A549 treated with CORT108297 at 1 μM for 4 hours (cell line): Measurements from ENCODE around the gene CD74. TPM values are rescaled to one million over a fixed set of nuclear protein-coding genes. Genes with fewer than 3 reads are reported as not detected.

Source experiments
- total RNA-seq: library from RNA; stranded (reverse); fragments of 200-300 nt; extraction: Qiagen RNA extraction; gene quantifications from 5 replicates; pipeline ENCODE4 v1.2.3, GENCODE V29; 2022

Gene CD74
- total RNA-seq = 0.09 to 0.13 TPM (median 0.10 TPM) in 4 of 5 replicates, not detected in the other

GRCh38 chr5:150412319-150413175 is at the start of gene CD74:
TSS of gene CD74 (minus strand) at chr5:150412910. CDS start at chr5:150412749, 161 bp downstream.

DNA sequence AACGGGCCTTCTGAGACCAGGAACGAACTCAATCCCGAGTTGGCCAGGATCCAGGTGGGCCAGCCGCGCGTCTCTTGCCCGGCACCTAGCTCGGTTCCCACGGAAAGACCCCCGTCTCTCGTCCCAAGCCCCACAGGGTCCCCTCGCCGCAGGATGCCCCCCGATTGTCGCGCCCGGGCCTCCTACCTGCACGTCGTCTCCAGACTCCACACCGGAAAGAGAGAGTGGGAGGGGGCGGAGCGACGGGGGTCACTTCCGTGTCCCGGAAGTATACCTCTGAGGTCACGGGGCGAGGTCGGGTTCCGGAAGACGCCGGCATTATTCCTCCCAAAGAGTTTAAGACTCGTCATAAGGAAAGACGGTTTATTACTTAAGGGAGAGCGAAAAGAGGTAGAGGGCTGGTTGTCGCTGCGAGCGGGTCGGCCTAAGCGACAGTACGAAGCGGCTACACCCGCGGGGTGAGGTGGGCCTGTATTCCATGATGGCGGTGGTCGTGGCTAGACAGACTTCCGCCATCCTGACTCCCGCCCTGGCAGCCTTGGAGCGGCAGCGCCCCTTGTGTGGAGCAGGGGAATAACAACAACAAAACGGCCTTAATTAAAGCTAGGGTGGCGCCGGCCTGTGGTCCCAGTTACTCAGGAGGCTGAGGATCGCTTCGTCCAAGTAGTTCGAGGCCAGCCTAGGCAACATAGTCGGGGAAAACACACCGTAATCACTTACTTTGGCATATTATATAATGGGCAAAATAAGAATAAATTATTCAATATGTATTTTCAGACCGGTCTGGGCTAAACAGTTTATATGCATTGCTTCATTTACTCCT is 37.0 kb upstream of the CD74 start, which contains the start of gene RPS14:
TSS of gene RPS14 (minus strand) at position 223 of the 823 bp plus-strand sequence. CDS start 2,006 bp downstream, outside the sequence.

DNA sequence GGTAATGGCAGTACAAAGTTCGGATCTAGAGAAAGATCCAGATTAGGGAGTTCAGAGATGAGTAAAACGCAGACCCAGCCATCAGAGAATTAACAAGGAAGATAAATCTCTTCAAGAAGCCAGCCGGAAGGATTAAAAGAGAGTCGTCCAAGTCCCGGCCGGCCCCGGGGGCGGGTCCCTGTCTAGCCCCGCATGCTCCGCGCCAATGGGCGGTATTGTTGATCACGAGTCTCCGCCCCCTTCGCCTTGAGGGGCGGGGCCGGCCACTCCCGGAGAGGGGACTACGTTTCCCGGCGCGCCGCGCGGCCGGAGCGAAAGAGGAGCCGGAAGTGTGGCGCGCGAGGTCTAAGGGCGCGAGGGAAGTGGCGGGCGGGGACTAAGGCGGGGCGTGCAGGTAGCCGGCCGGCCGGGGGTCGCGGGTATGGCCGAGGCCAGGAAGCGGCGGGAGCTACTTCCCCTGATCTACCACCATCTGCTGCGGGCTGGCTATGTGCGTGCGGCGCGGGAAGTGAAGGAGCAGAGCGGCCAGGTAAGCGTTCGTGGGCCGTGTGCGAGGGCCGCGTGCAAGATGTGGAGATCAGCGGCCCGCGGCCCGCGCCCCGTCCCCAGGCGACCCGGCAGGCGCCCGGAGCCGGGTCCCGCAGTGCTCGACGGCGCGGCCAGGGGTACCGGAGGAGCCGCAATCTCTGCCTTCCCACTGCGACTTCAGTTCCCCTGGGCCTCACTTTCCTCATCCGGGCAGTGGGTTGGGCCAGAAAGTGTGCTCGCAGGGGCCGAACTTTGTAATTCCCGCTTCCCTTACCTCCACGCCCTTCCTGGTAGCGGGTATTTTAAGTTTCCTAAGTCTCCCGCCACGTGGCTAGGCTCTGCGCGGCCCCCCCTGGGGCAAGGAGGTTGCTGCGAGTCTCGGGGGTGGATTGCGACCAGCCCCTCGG is 55.1 kb downstream of the CD74 start, which contains the start of gene TCOF1:
TSS of gene TCOF1 (plus strand) at position 372 of the 935 bp plus-strand sequence. CDS start at position 422, 50 bp downstream.

Other genes with a start within 250 kb of the CD74 start
- not detected in 5 replicates for gene CDX1, start 246.1 kb downstream of the CD74 start, total RNA-seq
- 0.02 to 0.05 TPM (median 0.03 TPM) in 4 of 5 replicates, not detected in the other for gene SLC6A7, start 222.8 kb downstream of the CD74 start, total RNA-seq
- 0.76 to 1.3 TPM (median 0.86 TPM) in 5 replicates for gene CAMK2A, start 123.1 kb downstream of the CD74 start, total RNA-seq
- 30.7 to 50.7 TPM (median 44.2 TPM) in 5 replicates for gene ARSI, start 110.0 kb downstream of the CD74 start, total RNA-seq
- 71.2 to 88.1 TPM (median 83.5 TPM) in 5 replicates for gene TCOF1, start 55.2 kb downstream of the CD74 start, total RNA-seq
- 2,953 to 3,095 TPM (median 3,059 TPM) in 5 replicates for gene RPS14, start 36.8 kb upstream of the CD74 start, total RNA-seq
- gene NDST1, start 95.2 kb upstream of the CD74 start, total RNA-seq = 49.9 to 71.9 TPM (median 62.0 TPM) in 5 replicates
- 23.3 to 30.9 TPM (median 28.2 TPM) in 5 replicates for gene SYNPO, start 227.8 kb upstream of the CD74 start, total RNA-seq
- 0.06 to 0.31 TPM (median 0.15 TPM) in 4 of 5 replicates, not detected in the other for gene MYOZ3, start 248.3 kb upstream of the CD74 start, total RNA-seq